Measurements from ENCODE around the gene FBN2. TPM values are rescaled to one million over a fixed set of nuclear protein-coding genes. Genes with fewer than 3 reads are reported as not detected.
"Not testable (repeated sequence)": the region's sequence is repeated elsewhere in the genome, so short reads cannot be mapped to it uniquely, and the experiment has no call there.

The FBN2 gene
- total RNA-seq, 2 donors from 2014 or later: not detected

GRCh38 chr5:128480158-128480557 lies 57.9 kb downstream of the FBN2 start:
- no peak overlapping the region for H3K27ac Mint-ChIP-seq
- ATAC-seq (no peak), DNase-seq (ENCODE audit: low spot score) (no peak)
- no peaks in the 10 kb centered on the region for H3K4me1 Mint-ChIP-seq (ENCODE audit: low read depth in 2 of 2)
- peaks cover 3% of the 10 kb centered on the region for H3K9me3 Mint-ChIP-seq
- H3K4me3 Mint-ChIP-seq: no peak overlapping the region
- no peaks in the 10 kb centered on the region for H3K36me3 Mint-ChIP-seq
- H3K27me3 Mint-ChIP-seq: no peaks in the 10 kb centered on the region

- DNase-seq (ENCODE audit: low spot score) (no peak), ATAC-seq (no peak)
- H3K36me3 Mint-ChIP-seq: no peaks in the 10 kb centered on the region
- no peak overlapping the region for H3K4me3 Mint-ChIP-seq
- peaks cover 5% of the 10 kb centered on the region for H3K9me3 Mint-ChIP-seq
- no peaks in the 10 kb centered on the region for H3K4me1 Mint-ChIP-seq (ENCODE audit: low read depth in 2 of 2)
- H3K27me3 Mint-ChIP-seq: no peaks in the 10 kb centered on the region
- H3K27ac Mint-ChIP-seq: no peak overlapping the region
Measured at GRCh38 chr5:128478386-128479368, 59.4 kb downstream of the FBN2 start.

- peaks cover 5% of the 10 kb centered on the region for H3K9me3 Mint-ChIP-seq
- no peaks in the 10 kb centered on the region for H3K36me3 Mint-ChIP-seq
- ATAC-seq (no peak), DNase-seq (ENCODE audit: low spot score) (no peak)
- H3K27ac Mint-ChIP-seq: no peak overlapping the region
- H3K4me3 Mint-ChIP-seq: no peak overlapping the region
- H3K27me3 Mint-ChIP-seq: no peaks in the 10 kb centered on the region
- no peaks in the 10 kb centered on the region for H3K4me1 Mint-ChIP-seq (ENCODE audit: low read depth in 2 of 2)
Measured at GRCh38 chr5:128477944-128478343, 60.1 kb downstream of the FBN2 start.

- no peak overlapping the region for H3K27ac Mint-ChIP-seq
- no peaks in the 10 kb centered on the region for H3K27me3 Mint-ChIP-seq
- H3K4me1 Mint-ChIP-seq (ENCODE audit: low read depth in 2 of 2): no peaks in the 10 kb centered on the region
- ATAC-seq (no peak), DNase-seq (ENCODE audit: low spot score) (no peak)
- H3K36me3 Mint-ChIP-seq: no peaks in the 10 kb centered on the region
- no peak overlapping the region for H3K4me3 Mint-ChIP-seq
- peaks cover 5% of the 10 kb centered on the region for H3K9me3 Mint-ChIP-seq
Measured at GRCh38 chr5:128475693-128476092, 62.4 kb downstream of the FBN2 start.

GRCh38 chr5:128472919-128473318 lies 65.1 kb downstream of the FBN2 start:
- Mint-ChIP-seq H3K4me3 (no peak overlapping the region), H3K9me3 (peaks cover 16% of the 10 kb centered on the region), H3K27me3 (no peaks in the 10 kb centered on the region), H3K27ac (no peak overlapping the region), H3K36me3 (no peaks in the 10 kb centered on the region), H3K4me1 (ENCODE audit: low read depth in 2 of 2) (no peaks in the 10 kb centered on the region)
- DNase-seq (ENCODE audit: low spot score): no peak
- no peak for ATAC-seq

- H3K4me1 Mint-ChIP-seq (ENCODE audit: low read depth in 2 of 2): no peaks in the 10 kb centered on the region
- DNase-seq (ENCODE audit: low spot score) (no peak), ATAC-seq (no peak)
- no peak overlapping the region for H3K27ac Mint-ChIP-seq
- H3K9me3 Mint-ChIP-seq: peaks cover 16% of the 10 kb centered on the region
- H3K36me3 Mint-ChIP-seq: no peaks in the 10 kb centered on the region
- no peaks in the 10 kb centered on the region for H3K27me3 Mint-ChIP-seq
- H3K4me3 Mint-ChIP-seq: no peak overlapping the region
Measured at GRCh38 chr5:128472036-128472435, 66.0 kb downstream of the FBN2 start.

GRCh38 chr5:128470663-128471062 lies 67.4 kb downstream of the FBN2 start:
- Mint-ChIP-seq H3K27me3 (no peaks in the 10 kb centered on the region), H3K36me3 (no peaks in the 10 kb centered on the region), H3K4me3 (no peak overlapping the region), H3K27ac (no peak overlapping the region), H3K4me1 (ENCODE audit: low read depth in 2 of 2) (no peaks in the 10 kb centered on the region), H3K9me3 (peaks cover 13% of the 10 kb centered on the region)
- DNase-seq (ENCODE audit: low spot score) (no peak), ATAC-seq (no peak)

- H3K27me3 Mint-ChIP-seq: no peaks in the 10 kb centered on the region
Measured at GRCh38 chr5:128469912-128470311, 68.1 kb downstream of the FBN2 start.

GRCh38 chr5:128466980-128467379 lies 71.1 kb downstream of the FBN2 start:
- Mint-ChIP-seq H3K27me3 (no peaks in the 10 kb centered on the region), H3K27ac (no peak overlapping the region), H3K9me3 (peaks cover 11% of the 10 kb centered on the region), H3K4me3 (no peak overlapping the region), H3K36me3 (no peaks in the 10 kb centered on the region), H3K4me1 (ENCODE audit: low read depth in 2 of 2) (no peaks in the 10 kb centered on the region)
- ATAC-seq (no peak), DNase-seq (ENCODE audit: low spot score) (no peak)

More at GRCh38 chr5:128469912-128470311, 68.1 kb downstream of the FBN2 start:
- Mint-ChIP-seq H3K9me3 (peaks cover 13% of the 10 kb centered on the region), H3K4me1 (ENCODE audit: low read depth in 2 of 2) (no peaks in the 10 kb centered on the region), H3K36me3 (no peaks in the 10 kb centered on the region), H3K27ac (no peak overlapping the region), H3K4me3 (no peak overlapping the region)
- ATAC-seq (no peak), DNase-seq (ENCODE audit: low spot score) (no peak)

- Mint-ChIP-seq H3K4me3 (no peak overlapping the region), H3K27me3 (no peaks in the 10 kb centered on the region), H3K4me1 (ENCODE audit: low read depth in 2 of 2) (no peaks in the 10 kb centered on the region)
Measured at GRCh38 chr5:128466554-128466953, 71.5 kb downstream of the FBN2 start.

GRCh38 chr5:128464596-128464995 lies 73.4 kb downstream of the FBN2 start:
- DNase-seq (ENCODE audit: low spot score): no peak
- H3K4me3 Mint-ChIP-seq: no peak overlapping the region
- no peak for ATAC-seq

More at GRCh38 chr5:128466554-128466953, 71.5 kb downstream of the FBN2 start:
- Mint-ChIP-seq H3K9me3 (peaks cover 11% of the 10 kb centered on the region), H3K27ac (no peak overlapping the region), H3K36me3 (no peaks in the 10 kb centered on the region)
- DNase-seq (ENCODE audit: low spot score) (no peak), ATAC-seq (no peak)

GRCh38 chr5:128462330-128462729 lies 75.7 kb downstream of the FBN2 start:
- Mint-ChIP-seq H3K27me3 (no peaks in the 10 kb centered on the region), H3K36me3 (no peaks in the 10 kb centered on the region), H3K4me3 (no peak overlapping the region), H3K4me1 (ENCODE audit: low read depth in 2 of 2) (no peaks in the 10 kb centered on the region), H3K27ac (no peak overlapping the region), H3K9me3 (peaks cover 12% of the 10 kb centered on the region)
- ATAC-seq (no peak), DNase-seq (ENCODE audit: low spot score) (no peak)

More at GRCh38 chr5:128464596-128464995, 73.4 kb downstream of the FBN2 start:
- H3K27ac Mint-ChIP-seq: no peak overlapping the region
- H3K4me1 Mint-ChIP-seq (ENCODE audit: low read depth in 2 of 2): no peaks in the 10 kb centered on the region
- no peaks in the 10 kb centered on the region for H3K27me3 Mint-ChIP-seq
- H3K36me3 Mint-ChIP-seq: no peaks in the 10 kb centered on the region
- peaks cover 9% of the 10 kb centered on the region for H3K9me3 Mint-ChIP-seq

- not testable (repeated sequence) for H3K27me3 Mint-ChIP-seq, H3K4me3 Mint-ChIP-seq
Measured at GRCh38 chr5:128457147-128457915, 80.7 kb downstream of the FBN2 start.

GRCh38 chr5:128455841-128456361 lies 82.1 kb downstream of the FBN2 start:
- H3K27ac Mint-ChIP-seq: no peak overlapping the region
- DNase-seq (ENCODE audit: low spot score) (no peak), ATAC-seq (no peak)
- H3K36me3 Mint-ChIP-seq: no peaks in the 10 kb centered on the region
- H3K4me3 Mint-ChIP-seq: no peak overlapping the region
- H3K27me3 Mint-ChIP-seq: no peaks in the 10 kb centered on the region
- H3K9me3 Mint-ChIP-seq: peaks cover 29% of the 10 kb centered on the region
- H3K4me1 Mint-ChIP-seq (ENCODE audit: low read depth in 2 of 2): no peaks in the 10 kb centered on the region

More at GRCh38 chr5:128457147-128457915, 80.7 kb downstream of the FBN2 start:
- not testable (repeated sequence) for H3K36me3 Mint-ChIP-seq; H3K4me1 Mint-ChIP-seq (ENCODE audit: low read depth in 2 of 2); DNase-seq (ENCODE audit: low spot score); H3K27ac Mint-ChIP-seq; ATAC-seq
- H3K9me3 Mint-ChIP-seq: peaks cover 29% of the 10 kb centered on the region
